ENCODE results near the gene TTPAL. TPM values are rescaled to one million over a fixed set of nuclear protein-coding genes. Genes with fewer than 3 reads are reported as not detected.

The TTPAL gene
- total RNA-seq, 1 donor from 2014 or later, result 20.8 TPM

DNA sequence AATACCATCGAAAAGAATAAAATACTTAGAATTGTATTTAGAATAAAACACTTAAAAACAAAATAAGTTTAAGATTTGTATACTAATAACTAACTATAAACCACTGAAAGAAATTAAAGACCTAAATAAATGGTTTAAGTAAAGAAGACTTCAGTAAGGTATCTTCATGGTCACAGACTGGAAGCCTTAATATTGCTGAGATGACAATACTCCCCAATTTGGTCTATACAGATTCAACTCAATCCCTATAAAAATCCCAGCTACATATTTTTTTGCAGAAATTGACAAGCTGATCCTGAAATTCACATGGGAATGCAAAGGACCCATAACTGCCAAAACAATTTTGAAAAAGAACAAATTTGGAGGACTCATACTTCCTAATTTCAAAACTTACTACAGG lies 27.3 kb downstream of the TTPAL start:
- H3K27ac Mint-ChIP-seq, result no peak overlapping the region
- H3K4me3 Mint-ChIP-seq, result no peak overlapping the region
- H3K27me3 Mint-ChIP-seq, result no peaks in the 10 kb centered on the region
- H3K4me1 Mint-ChIP-seq (ENCODE audit: unreplicated experiment), result no peaks in the 10 kb centered on the region
- peaks cover 20% of the 10 kb centered on the region for H3K36me3 Mint-ChIP-seq
- DNase-seq (ENCODE audit: extremely low spot score, unreplicated experiment), result no peak
- no peaks in the 10 kb centered on the region for H3K9me3 Mint-ChIP-seq
- no peak for TF ChIP-seq CTCF (conservative IDR thresholded peaks at IDR 0.05)

GRCh38 chr20:44504402-44505307 lies 29.0 kb downstream of the TTPAL start:
- Mint-ChIP-seq H3K4me3 (no peak overlapping the region), H3K4me1 (ENCODE audit: unreplicated experiment) (no peaks in the 10 kb centered on the region), H3K9me3 (no peaks in the 10 kb centered on the region), H3K36me3 (peaks cover 16% of the 10 kb centered on the region), H3K27ac (no peak overlapping the region), H3K27me3 (no peaks in the 10 kb centered on the region)
- no peak for TF ChIP-seq CTCF (conservative IDR thresholded peaks at IDR 0.05)
- DNase-seq (ENCODE audit: extremely low spot score, unreplicated experiment), result no peak

DNA sequence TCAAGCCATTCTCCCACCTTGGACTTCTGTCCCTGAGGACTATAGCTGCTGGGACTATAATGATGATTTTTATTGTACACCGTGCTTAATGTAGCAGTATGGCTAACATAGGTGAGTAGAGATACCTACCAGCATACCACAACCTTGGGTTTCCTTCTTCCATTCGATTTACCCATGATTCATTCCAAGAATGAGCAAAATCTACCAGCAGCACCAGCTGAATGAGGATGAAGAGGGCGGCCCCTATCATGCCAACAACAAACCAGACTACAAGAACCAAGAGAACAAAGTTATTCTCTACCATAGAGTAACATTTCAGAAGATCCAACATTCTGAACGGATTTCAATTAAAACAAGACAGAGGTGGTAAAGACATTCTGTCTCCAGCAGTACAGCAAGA lies 34.1 kb downstream of the TTPAL start:
- H3K27me3 Mint-ChIP-seq, result no peaks in the 10 kb centered on the region
- no peak overlapping the region for H3K27ac Mint-ChIP-seq
- H3K36me3 Mint-ChIP-seq, result peaks cover 19% of the 10 kb centered on the region
- H3K9me3 Mint-ChIP-seq, result no peaks in the 10 kb centered on the region
- H3K4me1 Mint-ChIP-seq (ENCODE audit: unreplicated experiment), result peaks cover 6% of the 10 kb centered on the region
- no peak for DNase-seq (ENCODE audit: extremely low spot score, unreplicated experiment)
- no peak overlapping the region for H3K4me3 Mint-ChIP-seq
- TF ChIP-seq CTCF (conservative IDR thresholded peaks at IDR 0.05), result no peak

DNA sequence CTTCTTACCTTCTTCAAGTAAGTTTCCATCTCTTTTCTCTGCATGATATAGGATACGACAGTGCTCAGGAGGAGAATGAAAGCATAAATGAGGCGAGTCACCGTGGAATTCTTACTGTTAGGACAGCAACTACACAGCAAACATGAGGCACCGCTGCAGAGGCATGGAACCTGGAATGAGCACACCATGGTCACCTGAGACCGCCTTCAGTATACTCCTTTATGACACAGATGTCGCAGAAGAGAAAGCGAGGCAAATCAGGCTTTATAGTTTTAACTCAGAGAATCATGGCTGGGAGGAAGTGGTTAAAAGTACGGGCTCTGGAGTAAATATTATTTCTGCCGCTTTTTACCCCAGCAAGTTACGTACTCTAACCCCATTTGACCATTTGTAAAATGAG lies 38.2 kb downstream of the TTPAL start:
- no peaks in the 10 kb centered on the region for H3K27me3 Mint-ChIP-seq
- no peak for TF ChIP-seq CTCF (conservative IDR thresholded peaks at IDR 0.05)
- peaks cover 21% of the 10 kb centered on the region for H3K36me3 Mint-ChIP-seq
- H3K27ac Mint-ChIP-seq, result no peak overlapping the region
- no peak for DNase-seq (ENCODE audit: extremely low spot score, unreplicated experiment)
- H3K4me3 Mint-ChIP-seq, result no peak overlapping the region
- H3K4me1 Mint-ChIP-seq (ENCODE audit: unreplicated experiment), result peaks cover 16% of the 10 kb centered on the region
- H3K9me3 Mint-ChIP-seq, result no peaks in the 10 kb centered on the region

GRCh38 chr20:44516491-44516890 lies 40.8 kb downstream of the TTPAL start:
- H3K9me3 Mint-ChIP-seq, result no peaks in the 10 kb centered on the region
- H3K36me3 Mint-ChIP-seq, result peaks cover 20% of the 10 kb centered on the region
- DNase-seq (ENCODE audit: extremely low spot score, unreplicated experiment), result no peak
- peaks cover 31% of the 10 kb centered on the region for H3K4me1 Mint-ChIP-seq (ENCODE audit: unreplicated experiment)
- H3K4me3 Mint-ChIP-seq, result no peak overlapping the region
- H3K27me3 Mint-ChIP-seq, result no peaks in the 10 kb centered on the region
- TF ChIP-seq CTCF (conservative IDR thresholded peaks at IDR 0.05), result no peak
- H3K27ac Mint-ChIP-seq, result no peak overlapping the region
